Type B pancreatic cell (in vitro differentiated cells): Measurements from ENCODE around the gene FMOD. TPM values are rescaled to one million over a fixed set of nuclear protein-coding genes. Genes with fewer than 3 reads are reported as not detected.
"Not testable (repeated sequence)": the region's sequence is repeated elsewhere in the genome, so short reads cannot be mapped to it uniquely, and the experiment has no call there.

Experiments used
- DNase-seq: peaks from one replicate; pipeline ENCODE4 v3.0.0; 2021; ENCODE audit warnings: mixed read lengths; ENCODE audit not compliant: unreplicated experiment; ENCODE audit errors: extremely low spot score
- H3K27ac Mint-ChIP-seq: 2 replicates; pipeline ENCODE4 v1.8.0; 2021; ENCODE audit warnings: mild to moderate bottlenecking, mixed read lengths
- H3K27me3 Mint-ChIP-seq: 2 replicates; pipeline ENCODE4 v1.8.0; 2021; ENCODE audit warnings: mixed read lengths
- H3K36me3 Mint-ChIP-seq: 2 replicates; pipeline ENCODE4 v1.8.0; 2021; ENCODE audit warnings: mixed read lengths
- H3K4me1 Mint-ChIP-seq: one replicate; pipeline ENCODE4 v1.8.0; 2021; ENCODE audit warnings: mixed read lengths; ENCODE audit not compliant: unreplicated experiment
- H3K4me3 Mint-ChIP-seq: 2 replicates; pipeline ENCODE4 v1.8.0; 2021; ENCODE audit warnings: mild to moderate bottlenecking, mixed read lengths
- H3K9me3 Mint-ChIP-seq: 2 replicates; pipeline ENCODE4 v1.8.0; 2021; ENCODE audit warnings: mixed read lengths
- total RNA-seq: library from RNA; stranded (reverse); gene quantifications from 2 replicates; pipeline ENCODE4 v1.2.1, GENCODE V29; 2021; ENCODE audit warnings: low replicate concordance
- TF ChIP-seq, protein P1 (sequence below): fragments of 200-600 bp; sonication (generic); conservative IDR thresholded peaks from 2 replicates; pipeline ENCODE4 v1.5.0; 2021; ENCODE audit warnings: antibody characterized with exemption, mild to moderate bottlenecking

FMOD gene
- total RNA-seq, 1 donor from 2014 or later = 8.3 TPM

DNA sequence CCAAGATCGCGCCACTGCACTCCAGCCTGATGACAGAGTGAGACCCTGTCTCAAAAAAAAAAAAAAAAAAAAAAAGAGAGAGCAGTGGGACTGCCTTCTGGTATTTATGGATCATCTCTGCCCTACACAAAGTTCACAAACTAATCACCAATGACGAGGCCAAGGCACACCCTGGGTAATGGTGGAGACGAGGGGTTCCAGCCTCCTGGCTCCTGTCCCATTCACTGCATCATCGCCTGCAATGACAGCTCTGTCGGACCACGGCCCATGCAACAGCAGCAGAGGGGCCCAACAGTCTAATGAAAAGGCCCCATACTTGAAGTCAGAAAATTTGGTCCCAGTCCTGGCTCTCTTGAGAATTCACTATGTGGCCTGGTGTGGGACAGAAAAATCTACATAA lies 48.5 kb downstream of the FMOD start:
- Mint-ChIP-seq H3K4me3 (no peak overlapping the region), H3K36me3 (peaks cover 4% of the 10 kb centered on the region), H3K4me1 (peaks cover 30% of the 10 kb centered on the region), H3K27me3 (peaks cover 4% of the 10 kb centered on the region), H3K9me3 (no peaks in the 10 kb centered on the region), H3K27ac (no peak overlapping the region)
- TF ChIP-seq, protein P1, sequence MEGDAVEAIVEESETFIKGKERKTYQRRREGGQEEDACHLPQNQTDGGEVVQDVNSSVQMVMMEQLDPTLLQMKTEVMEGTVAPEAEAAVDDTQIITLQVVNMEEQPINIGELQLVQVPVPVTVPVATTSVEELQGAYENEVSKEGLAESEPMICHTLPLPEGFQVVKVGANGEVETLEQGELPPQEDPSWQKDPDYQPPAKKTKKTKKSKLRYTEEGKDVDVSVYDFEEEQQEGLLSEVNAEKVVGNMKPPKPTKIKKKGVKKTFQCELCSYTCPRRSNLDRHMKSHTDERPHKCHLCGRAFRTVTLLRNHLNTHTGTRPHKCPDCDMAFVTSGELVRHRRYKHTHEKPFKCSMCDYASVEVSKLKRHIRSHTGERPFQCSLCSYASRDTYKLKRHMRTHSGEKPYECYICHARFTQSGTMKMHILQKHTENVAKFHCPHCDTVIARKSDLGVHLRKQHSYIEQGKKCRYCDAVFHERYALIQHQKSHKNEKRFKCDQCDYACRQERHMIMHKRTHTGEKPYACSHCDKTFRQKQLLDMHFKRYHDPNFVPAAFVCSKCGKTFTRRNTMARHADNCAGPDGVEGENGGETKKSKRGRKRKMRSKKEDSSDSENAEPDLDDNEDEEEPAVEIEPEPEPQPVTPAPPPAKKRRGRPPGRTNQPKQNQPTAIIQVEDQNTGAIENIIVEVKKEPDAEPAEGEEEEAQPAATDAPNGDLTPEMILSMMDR = no peak
- DNase-seq = no peak

- Mint-ChIP-seq H3K4me1 (peaks cover 30% of the 10 kb centered on the region), H3K36me3 (no peaks in the 10 kb centered on the region), H3K27me3 (peaks cover 4% of the 10 kb centered on the region), H3K27ac (no peak overlapping the region), H3K4me3 (no peak overlapping the region), H3K9me3 (no peaks in the 10 kb centered on the region)
- no peak for DNase-seq
- TF ChIP-seq, protein P1 = no peak
These were observed 49.6 kb downstream of the FMOD start for GRCh38 chr1:203301331-203301668.

DNA sequence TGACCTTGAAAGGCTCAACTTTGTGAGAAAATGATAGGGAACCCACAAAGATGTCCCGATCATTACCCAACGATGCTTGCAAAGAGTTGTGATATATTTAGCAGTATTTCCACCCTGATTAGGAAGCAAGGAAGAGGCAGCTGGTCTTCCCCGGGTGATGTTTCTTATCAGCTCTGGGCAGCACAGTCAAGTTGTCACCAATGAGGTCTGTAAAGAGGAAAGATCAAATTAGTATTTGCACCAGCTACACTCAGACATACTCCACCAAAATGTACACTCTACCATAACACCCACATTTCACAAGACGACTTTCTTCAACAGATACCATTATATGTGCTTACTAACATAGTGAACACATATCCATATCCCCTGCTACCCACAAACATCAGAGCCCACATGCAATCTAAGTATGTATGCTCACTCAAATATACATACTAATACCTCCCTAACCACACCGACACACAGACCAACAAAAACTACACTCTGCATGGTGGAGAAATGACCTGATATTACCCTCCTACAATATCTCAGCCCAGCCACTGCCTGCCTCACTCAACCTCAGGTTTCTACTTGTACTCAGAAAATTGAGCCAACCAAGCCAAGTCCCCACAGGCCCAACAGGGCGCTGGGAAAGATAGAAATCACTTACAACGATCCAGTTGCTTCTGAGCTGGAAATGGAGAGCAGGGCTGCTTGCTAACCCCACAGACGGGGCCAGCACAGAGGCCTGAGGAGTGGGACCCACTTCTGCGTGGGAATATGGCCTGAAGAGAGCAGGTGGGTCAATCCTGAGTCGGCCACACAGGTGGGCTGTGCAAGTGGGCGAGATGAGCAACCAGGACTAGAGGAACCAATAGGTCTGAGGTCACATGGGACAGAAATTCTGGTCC lies 50.2 kb downstream of the FMOD start:
- TF ChIP-seq, protein P1 = no peak
- H3K27ac Mint-ChIP-seq = no peak overlapping the region
- no peak overlapping the region for H3K4me3 Mint-ChIP-seq
- H3K27me3 Mint-ChIP-seq = peaks cover 4% of the 10 kb centered on the region
- H3K36me3 Mint-ChIP-seq = no peaks in the 10 kb centered on the region
- H3K4me1 Mint-ChIP-seq = peaks cover 33% of the 10 kb centered on the region
- no peaks in the 10 kb centered on the region for H3K9me3 Mint-ChIP-seq
- no peak for DNase-seq

DNA sequence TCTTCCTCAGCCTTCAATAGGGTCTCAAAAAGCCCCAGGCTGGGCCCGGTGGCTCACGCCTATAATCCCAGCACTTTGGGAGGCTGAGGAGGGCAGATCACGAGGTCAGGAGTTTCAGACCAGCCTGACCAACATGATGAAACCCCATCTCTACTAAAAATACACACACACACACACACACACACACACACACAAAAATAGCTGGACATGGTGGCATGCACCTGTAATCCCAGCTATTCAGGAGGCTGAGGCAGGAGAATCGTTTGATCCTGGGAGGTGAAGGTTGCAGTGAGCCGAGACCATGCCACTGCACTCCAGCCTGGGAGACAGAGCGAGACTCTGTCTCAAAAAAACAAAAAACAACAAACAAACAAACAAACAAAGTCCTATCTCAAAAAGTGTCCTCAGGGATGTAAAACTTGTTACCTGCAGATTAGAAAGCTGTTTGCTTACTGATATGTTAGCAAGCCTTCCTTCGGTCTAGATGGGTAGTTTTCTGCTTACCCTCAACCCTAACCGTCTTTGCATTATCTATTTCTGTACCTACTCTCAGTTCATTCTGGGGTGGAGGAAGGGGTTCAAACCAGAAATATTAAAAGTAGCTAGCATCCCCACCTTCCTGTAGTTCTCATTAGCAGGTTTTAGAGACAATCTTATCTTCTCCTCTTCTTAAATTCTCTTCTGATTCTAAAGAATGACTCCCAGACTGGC lies 51.0 kb downstream of the FMOD start:
- not testable (repeated sequence) for H3K27me3 Mint-ChIP-seq, H3K36me3 Mint-ChIP-seq, DNase-seq, H3K9me3 Mint-ChIP-seq, H3K4me3 Mint-ChIP-seq, H3K27ac Mint-ChIP-seq
- H3K4me1 Mint-ChIP-seq = peaks cover 38% of the 10 kb centered on the region

DNA sequence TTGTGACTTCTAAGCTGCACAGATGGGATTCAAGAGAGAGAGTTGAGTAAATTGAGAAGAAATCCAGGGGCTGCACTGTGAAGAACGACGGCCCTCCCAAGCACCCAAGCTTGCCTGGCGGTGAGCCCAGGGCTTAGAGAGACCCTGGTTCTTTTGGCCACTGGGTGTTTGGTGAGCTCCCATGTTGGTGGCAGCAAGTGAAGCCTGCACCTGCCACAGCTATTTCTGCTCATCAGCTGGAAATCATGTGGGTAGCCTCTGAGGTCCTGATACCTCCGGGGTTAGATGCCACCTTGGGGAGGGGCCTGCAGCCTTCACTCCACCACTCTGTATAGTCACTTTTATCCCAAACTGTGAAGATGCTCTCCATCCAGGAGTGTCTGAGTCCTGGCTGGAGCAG lies 51.8 kb downstream of the FMOD start:
- Mint-ChIP-seq H3K36me3 (no peaks in the 10 kb centered on the region), H3K9me3 (no peaks in the 10 kb centered on the region), H3K27ac (no peak overlapping the region), H3K4me1 (peaks cover 37% of the 10 kb centered on the region), H3K27me3 (peaks cover 4% of the 10 kb centered on the region), H3K4me3 (no peak overlapping the region)
- TF ChIP-seq, protein P1 = no peak
- DNase-seq = no peak

DNA sequence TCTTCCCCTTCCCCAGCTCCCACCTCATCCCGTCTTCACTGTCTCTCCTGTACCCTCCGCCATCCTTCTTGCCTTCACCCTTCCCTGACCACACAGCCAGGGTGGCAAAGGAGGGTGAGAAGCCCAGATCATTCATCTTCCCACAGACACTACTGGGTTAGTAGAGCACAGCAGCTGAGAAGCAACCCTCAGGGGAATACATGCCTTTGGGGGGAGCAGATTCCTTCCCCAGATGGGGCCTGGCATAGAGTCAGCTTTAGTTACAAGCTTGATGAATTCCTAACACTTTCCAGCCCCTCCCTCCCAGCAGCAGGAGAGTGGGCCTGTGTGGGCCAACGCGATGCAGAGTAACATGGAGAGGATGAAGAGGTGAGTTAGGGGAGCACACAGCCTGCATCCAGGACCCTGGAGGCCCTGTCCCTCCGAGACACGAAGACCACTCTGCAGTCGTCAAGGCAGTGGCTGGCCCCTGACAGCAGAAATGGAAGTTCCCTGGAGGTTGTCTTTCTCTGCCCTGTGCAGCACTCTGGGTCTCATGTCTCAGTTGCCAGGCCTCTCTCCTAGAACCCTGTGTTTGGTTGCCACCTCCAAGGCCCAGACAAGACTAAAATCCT lies 54.4 kb downstream of the FMOD start:
- H3K36me3 Mint-ChIP-seq = no peaks in the 10 kb centered on the region
- TF ChIP-seq, protein P1 = no peak

More for the DNA sequence above, 54.4 kb downstream of the FMOD start:
- Mint-ChIP-seq H3K9me3 (no peaks in the 10 kb centered on the region), H3K4me3 (no peak overlapping the region), H3K27me3 (no peaks in the 10 kb centered on the region), H3K27ac (peak overlapping the region; percentile 53), H3K4me1 (peaks cover 26% of the 10 kb centered on the region)
- DNase-seq = no peak
